GM12878 (cell line): Measurements from ENCODE around the gene POU2F1. TPM values are rescaled to one million over a fixed set of nuclear protein-coding genes. Genes with fewer than 3 reads are reported as not detected.

Source experiments
- ATAC-seq: fragments of 200-7000 bp; cut with Tn5 transposase; 3 replicates; pipeline ENCODE4 v1.9.1; 2020; ENCODE audit warnings: mild to moderate bottlenecking, moderate library complexity
- BruUV-seq: library from RNA; stranded (reverse); fragments of 400-500 nt; replicated peaks from 2 replicates; lab custom pipeline; 2021; lab: Mats Ljungman, UMichigan
- CTCF ChIA-PET: fragments of 300-600 bp; sonication (Branson Sonifier 250); formaldehyde crosslinking; extraction: SDS; loops from one replicate; lab custom pipeline; 2021; ENCODE audit warnings: inconsistent platforms; lab: Yijun Ruan, JAX
- POLR2A ChIA-PET: fragments of 350-600 bp; formaldehyde crosslinking; extraction: SDS; loops from one replicate; lab custom pipeline; 2021; ENCODE audit warnings: inconsistent platforms; lab: Charles Lee
- RAD21 ChIA-PET: fragments of 300-600 bp; sonication (Branson Sonifier 250); formaldehyde crosslinking; loops from one replicate; lab custom pipeline; 2023; ENCODE audit warnings: antibody characterized with exemption; ENCODE audit not compliant: unreplicated experiment; lab: Charles Lee
- SMC1A ChIA-PET: fragments of 300-600 bp; sonication (Branson Sonifier 250); formaldehyde crosslinking; loops from one replicate; lab custom pipeline; 2023; ENCODE audit not compliant: unreplicated experiment, uncharacterized antibody; lab: Charles Lee
- DNase-seq: peaks from one replicate; pipeline ENCODE4 v3.0.0-alpha.2; 2011; ENCODE audit warnings: low read depth, low spot score
- FAIRE-seq: peaks from 3 replicates; lab custom pipeline; 2011; peaks lifted over from hg19 to GRCh38; lab: Jason Lieb, UNC
- H2AFZ ChIP-seq: 2 replicates; pipeline ENCODE4 v1.6.0; 2011; ENCODE audit warnings: low read depth, low read length, control low read depth; ENCODE audit not compliant: control insufficient read depth
- H3K27ac ChIP-seq: 2 replicates; pipeline ENCODE4 v1.5.1; 2011; ENCODE audit warnings: control low read depth; ENCODE audit not compliant: control insufficient read depth, insufficient read depth
- H3K27me3 ChIP-seq, 2 experiments: replicated peaks in 1 of 2; 2 replicates each; pipeline versions ENCODE4 v1.6.0 to v1.6.1; 2011; ENCODE audit warnings: low read length in 1 of 2; ENCODE audit not compliant: control insufficient read depth in 2 of 2, insufficient read depth in 2 of 2
- H3K36me3 ChIP-seq, 2 experiments: 2 replicates each; pipeline ENCODE4 v1.5.1; 2011; ENCODE audit warnings: low read length in 1 of 2; ENCODE audit not compliant: control insufficient read depth in 2 of 2, insufficient read depth in 2 of 2
- H3K4me1 ChIP-seq: 2 replicates; pipeline ENCODE4 v1.6.1; 2011; ENCODE audit warnings: mild to moderate bottlenecking, low read length, moderate library complexity, mixed read lengths; ENCODE audit not compliant: control insufficient read depth, insufficient read depth
- H3K4me2 ChIP-seq: 2 replicates; pipeline ENCODE4 v1.6.0; 2011; ENCODE audit warnings: control low read depth; ENCODE audit not compliant: control insufficient read depth, insufficient read depth
- H3K4me3 ChIP-seq: fragments of 200-600 bp; sonication (generic); 2 replicates; pipeline ENCODE4 v1.5.1; 2016
- H3K79me2 ChIP-seq: 2 replicates; pipeline ENCODE4 v1.6.0; 2011; ENCODE audit warnings: low read length; ENCODE audit not compliant: control insufficient read depth, insufficient read depth
- H3K9ac ChIP-seq: 2 replicates; pipeline ENCODE4 v1.8.0; 2011; ENCODE audit warnings: low read length, control low read depth, mixed read lengths; ENCODE audit not compliant: control insufficient read depth, insufficient read depth
- H3K9me3 ChIP-seq: replicated peaks from 3 replicates; pipeline ENCODE4 v1.5.1; 2011; ENCODE audit warnings: mild to moderate bottlenecking, low read length; ENCODE audit not compliant: control insufficient read depth, insufficient read depth
- H4K20me1 ChIP-seq: 2 replicates; pipeline ENCODE4 v1.6.0; 2011; ENCODE audit not compliant: control insufficient read depth, insufficient read depth
- MTA3 ChIP-seq: IDR thresholded peaks from 2 replicates; pipeline ENCODE4 v1.6.1; 2012; ENCODE audit warnings: low read length, inconsistent platforms, borderline replicate concordance
- SUZ12 ChIP-seq: fragments of 200-600 bp; sonication (generic); IDR thresholded peaks from one replicate; pipeline ENCODE4 v1.6.1; 2018; ENCODE audit warnings: antibody characterized with exemption, mild to moderate bottlenecking; ENCODE audit not compliant: unreplicated experiment
- TCF12 ChIP-seq: IDR thresholded peaks from 2 replicates; pipeline ENCODE4 v1.6.1; 2011; ENCODE audit warnings: low read depth, mild to moderate bottlenecking, low read length
- ZBTB33 ChIP-seq: fragments of 450-650 bp; IDR thresholded peaks from 2 replicates; pipeline ENCODE4 v1.6.1; 2017; ENCODE audit warnings: mild to moderate bottlenecking
- ZNF24 ChIP-seq: fragments of 450-650 bp; IDR thresholded peaks from 2 replicates; pipeline ENCODE4 v1.6.1; 2017; ENCODE audit warnings: antibody characterized with exemption, mild to moderate bottlenecking
- ZNF592 ChIP-seq: fragments of 450-650 bp; IDR thresholded peaks from 2 replicates; pipeline ENCODE4 v1.6.1; 2017; ENCODE audit warnings: mild to moderate bottlenecking, moderate library complexity
- WGBS: methylation state at CpG from one replicate; pipeline ENCODE4 v1.1.6; 2016; ENCODE audit warnings: low lambda C conversion rate; ENCODE audit not compliant: insufficient replicate concordance, insufficient coverage; ENCODE audit errors: missing lambda C conversion rate; 5-methylcytosine and 5-hydroxymethylcytosine counted together
- in situ Hi-C: fragments of 300-500 bp; cut with MboI; formaldehyde crosslinking; loops from 9 replicates; pipeline ENCODE4 v1.14.3; 2018; ENCODE audit warnings: mixed read lengths
- intact Hi-C: fragments of 100-400 bp; cut with micrococcal nuclease; formaldehyde crosslinking; loops from one replicate; pipeline ENCODE4 v1.14.2; 2022; ENCODE audit not compliant: unreplicated experiment
- polyA plus RNA-seq, 11 experiments: library from polyadenylated mRNA; depleted of rRNA in 4 of 11; unstranded in 6 of 11; stranded (reverse) in 5 of 11; fragments of >200 nt; fragmentation: Nextera tagmentation in 4 of 11; fragmentation: Illumina TruSeq in 1 of 11; extraction: Ambion mirVana in 4 of 11; extraction: Trizol in 1 of 11; gene quantifications; 1 replicate in 1 of 11; 2 replicates in 10 of 11; pipeline versions ENCODE4 v1.2.1 to v1.2.3, GENCODE V29; 2011 to 2016; ENCODE audit warnings: inconsistent platforms in 2 of 11, missing spikeins in 2 of 11, low read depth in 1 of 11
- total RNA-seq, 4 experiments: library from RNA; depleted of rRNA in 3 of 4; stranded (reverse); fragments of >200 nt in 3 of 4; fragmentation: Illumina TruSeq in 1 of 4; extraction: Trizol in 1 of 4; gene quantifications; 2 replicates each; pipeline versions ENCODE4 v1.2.1 to v1.2.3, GENCODE V29; 2013 to 2021

POU2F1 gene
- total and polyA plus RNA-seq, 10 of the 15 experiments (the other 5 are each of a cell fraction or from before 2014, with no cell fraction given): 2.5 to 21.7 (median 12.5) TPM

- Histone ChIP-seq H3K4me2 (no peak overlapping the region), H3K4me3 (no peak overlapping the region), H3K9ac (no peak overlapping the region), H3K36me3 (no peaks in the 10 kb centered on the region), H4K20me1 (no peaks in the 10 kb centered on the region), H3K79me2 (peaks cover 79% of the 10 kb centered on the region), H3K4me1 (peaks cover 18% of the 10 kb centered on the region), H2AFZ (no peak overlapping the region), H3K27ac (no peak overlapping the region)
- no peak for FAIRE-seq
- POLR2A ChIA-PET: interaction anchor here (0.6 to 3.3 kb wide), 9 partner anchors 9 to 310 kb away, joined by 3 to 17 read pairs (median 4); no protein-coding TSS in a partner anchor
- no peak for DNase-seq
- ATAC-seq: no peak
- CTCF ChIA-PET: interaction anchor here (0.9 to 4.4 kb wide), 9 partner anchors 8 to 110 kb away, joined by 3 to 26 read pairs (median 4); no protein-coding TSS in a partner anchor
- RAD21 ChIA-PET: interaction anchor here (0.9 to 2.0 kb wide), 6 partner anchors 9 to 211 kb away, joined by 3 to 8 read pairs (median 4); partner anchors contain the start of gene POU2F1
- TF ChIP-seq ZBTB33: no peak
- TF ChIP-seq SUZ12: no peak
- no peak for TF ChIP-seq ZNF592
- no peak for TF ChIP-seq TCF12
- no peak for TF ChIP-seq ZNF24
- TF ChIP-seq MTA3: no peak
- TF ChIP-seq, all 136 proteins: peak for 0
- SMC1A ChIA-PET: interaction anchor here (0.6 to 5.6 kb wide), 11 partner anchors 9 to 174 kb away, joined by 3 to 57 read pairs (median 5); partner anchors contain the start of gene POU2F1
- intact Hi-C loops: no loop called here
- H3K9me3 ChIP-seq: no peaks in the 10 kb centered on the region; the same call in 2 of the 3 replicates
- no TSS peak for BruUV-seq
- in situ Hi-C loops: no loop called here
- no peaks in the 10 kb centered on the region for H3K27me3 ChIP-seq
- 95% methylated on average over 2 of the region's 2 CpGs for WGBS
Measured at GRCh38 chr1:167232801-167233200, 12.1 kb downstream of the POU2F1 start.
